Endothelial cell of umbilical vein (primary cell): ENCODE results near the gene LRRC8D. TPM values are rescaled to one million over a fixed set of nuclear protein-coding genes. Genes with fewer than 3 reads are reported as not detected.

ENCODE experiments used
- BruUV-seq: library from RNA; stranded (reverse); fragments of 400-500 nt; replicated peaks from 2 replicates; lab custom pipeline; 2021; lab: Mats Ljungman, UMichigan
- CTCF ChIA-PET: fragments of 300-600, 350-600 bp; sonication (Branson Sonifier 250); formaldehyde crosslinking; loops from one replicate; lab custom pipeline; 2021; ENCODE audit warnings: antibody characterized with exemption, inconsistent platforms; lab: Charles Lee
- POLR2A ChIA-PET: fragments of 300-600, 350-600 bp; sonication (Branson Sonifier 250); formaldehyde crosslinking; loops from one replicate; lab custom pipeline; 2021; ENCODE audit warnings: antibody characterized with exemption, inconsistent platforms; lab: Charles Lee
- DNase-seq: peaks from one replicate; pipeline ENCODE4 v3.0.0-alpha.2; 2011; ENCODE audit warnings: low read depth, low spot score
- FAIRE-seq: peaks from 2 replicates; lab custom pipeline; 2011; peaks lifted over from hg19 to GRCh38; lab: Jason Lieb, UNC
- H2AFZ ChIP-seq: 2 replicates; pipeline ENCODE4 v1.6.0; 2012; ENCODE audit warnings: low read depth, low read length, control low read depth, inconsistent platforms
- H3K27ac ChIP-seq: 2 replicates; pipeline ENCODE4 v1.5.1; 2011; ENCODE audit warnings: low read depth, mild to moderate bottlenecking, control low read depth, low read length, moderate library complexity; ENCODE audit not compliant: insufficient read depth
- H3K27me3 ChIP-seq, 2 experiments: 2 replicates each; pipeline versions ENCODE4 v1.6.0 to v1.6.1; 2011; ENCODE audit warnings: low read length in 2 of 2, mixed read lengths in 1 of 2; ENCODE audit not compliant: control insufficient read depth in 2 of 2, insufficient read depth in 2 of 2
- H3K36me3 ChIP-seq, 2 experiments: 2 replicates in 1 of 2; 3 replicates in 1 of 2; pipeline ENCODE4 v1.5.1; 2011; ENCODE audit warnings: low read length in 2 of 2, mild to moderate bottlenecking in 1 of 2, moderate library complexity in 1 of 2; ENCODE audit not compliant: control insufficient read depth in 2 of 2, insufficient read depth in 2 of 2; ENCODE audit errors: extremely low read depth in 1 of 2
- H3K4me1 ChIP-seq: 3 replicates; pipeline ENCODE4 v1.5.1; 2011; ENCODE audit warnings: mild to moderate bottlenecking, low read length; ENCODE audit not compliant: control insufficient read depth, insufficient read depth; ENCODE audit errors: extremely low read depth
- H3K4me2 ChIP-seq: 2 replicates; pipeline ENCODE4 v1.6.1; 2011; ENCODE audit warnings: low read length, control low read depth, mixed read lengths; ENCODE audit not compliant: insufficient read depth
- H3K4me3 ChIP-seq, 3 experiments: fragments of 200-600 bp in 1 of 3; sonication (generic), shearing (Covaris generic) in 1 of 3; replicated peaks in 1 of 3; 2 replicates each; pipeline ENCODE4 v1.5.1; 2011 to 2016; ENCODE audit warnings: control low read depth in 3 of 3, low read length in 3 of 3, mild to moderate bottlenecking in 2 of 3, inconsistent platforms in 1 of 3, low read depth in 1 of 3, moderate library complexity in 1 of 3; ENCODE audit not compliant: insufficient read depth in 1 of 3
- H3K79me2 ChIP-seq: 2 replicates; pipeline ENCODE4 v1.6.0; 2012; ENCODE audit warnings: low read length, inconsistent platforms; ENCODE audit not compliant: control insufficient read depth, insufficient read depth
- H3K9ac ChIP-seq: replicated peaks from 2 replicates; pipeline ENCODE3; 2011; ENCODE audit warnings: low read length, control low read depth; ENCODE audit not compliant: insufficient read depth; ENCODE audit errors: extremely low read depth
- H3K9me1 ChIP-seq: replicated peaks from 3 replicates; pipeline ENCODE4 v1.6.0; 2011; ENCODE audit warnings: mild to moderate bottlenecking, low read length; ENCODE audit not compliant: control insufficient read depth, insufficient read depth; ENCODE audit errors: extremely low read depth
- H3K9me3 ChIP-seq: replicated peaks from 2 replicates; pipeline ENCODE4 v1.5.1; 2012; ENCODE audit warnings: low read length, inconsistent platforms; ENCODE audit not compliant: control insufficient read depth, insufficient read depth
- H4K20me1 ChIP-seq: replicated peaks from 2 replicates; pipeline ENCODE3; 2011; ENCODE audit warnings: mild to moderate bottlenecking, low read length; ENCODE audit not compliant: control insufficient read depth, insufficient read depth; ENCODE audit errors: extremely low read depth
- CTCF ChIP-seq, 2 donors: IDR thresholded peaks; 1 replicate in 1 of 2; 2 replicates in 1 of 2; pipeline ENCODE4 v1.5.1; 2011; ENCODE audit warnings: low read length in 2 of 2, mild to moderate bottlenecking in 2 of 2, moderate library complexity in 2 of 2, control low read depth in 1 of 2, inconsistent platforms in 1 of 2, low read depth in 1 of 2; ENCODE audit not compliant: insufficient read depth in 1 of 2; ENCODE audit errors: extremely low read depth in 1 of 2
- EZH2 ChIP-seq: IDR thresholded peaks from 2 replicates; pipeline ENCODE4 v1.6.1; 2012; ENCODE audit warnings: borderline replicate concordance, low read depth, mild to moderate bottlenecking, moderate library complexity, low read length, inconsistent platforms; ENCODE audit not compliant: severe bottlenecking
- FOS ChIP-seq: IDR thresholded peaks from 2 replicates; pipeline ENCODE4 v1.6.1; 2011; ENCODE audit warnings: mild to moderate bottlenecking, low read length, moderate library complexity, borderline replicate concordance; ENCODE audit not compliant: insufficient read depth
- JUN ChIP-seq: IDR thresholded peaks from 2 replicates; pipeline ENCODE4 v1.6.1; 2011; ENCODE audit warnings: borderline replicate concordance, low read depth; ENCODE audit not compliant: insufficient read length, insufficient read depth
- POLR2A ChIP-seq: IDR thresholded peaks from 2 replicates; pipeline ENCODE4 v1.6.1; 2012; ENCODE audit warnings: low read depth, mild to moderate bottlenecking, control low read depth, low read length
- dilution Hi-C: fragments of 300-500 bp; cut with MboI; formaldehyde crosslinking; loops from one replicate; pipeline ENCODE4 v1.15.0; 2019; ENCODE audit warnings: low sequenced_read_pairs; ENCODE audit not compliant: extremely low pct_ligation_motif_present
- intact Hi-C: fragments of 100-400 bp; cut with micrococcal nuclease; formaldehyde crosslinking; loops from one replicate; pipeline ENCODE4 v1.10.0; 2022
- polyA plus RNA-seq, 4 experiments: library from polyadenylated mRNA; depleted of rRNA in 3 of 4; stranded (reverse) in 3 of 4; unstranded in 1 of 4; fragments of >200 nt; gene quantifications; 2 replicates each; pipeline versions ENCODE4 v1.2.1 to v1.2.3, GENCODE V29; 2011 to 2012; ENCODE audit warnings: missing spikeins in 1 of 4
- total RNA-seq: library from RNA; stranded (reverse); gene quantifications from 2 replicates; pipeline ENCODE4 v1.2.3, GENCODE V29; 2021

Gene LRRC8D
- total and polyA plus RNA-seq, 2 donors (not counting 3 experiments of a cell fraction or from before 2014, with no cell fraction given): 31.9 to 37.7 TPM

DNA sequence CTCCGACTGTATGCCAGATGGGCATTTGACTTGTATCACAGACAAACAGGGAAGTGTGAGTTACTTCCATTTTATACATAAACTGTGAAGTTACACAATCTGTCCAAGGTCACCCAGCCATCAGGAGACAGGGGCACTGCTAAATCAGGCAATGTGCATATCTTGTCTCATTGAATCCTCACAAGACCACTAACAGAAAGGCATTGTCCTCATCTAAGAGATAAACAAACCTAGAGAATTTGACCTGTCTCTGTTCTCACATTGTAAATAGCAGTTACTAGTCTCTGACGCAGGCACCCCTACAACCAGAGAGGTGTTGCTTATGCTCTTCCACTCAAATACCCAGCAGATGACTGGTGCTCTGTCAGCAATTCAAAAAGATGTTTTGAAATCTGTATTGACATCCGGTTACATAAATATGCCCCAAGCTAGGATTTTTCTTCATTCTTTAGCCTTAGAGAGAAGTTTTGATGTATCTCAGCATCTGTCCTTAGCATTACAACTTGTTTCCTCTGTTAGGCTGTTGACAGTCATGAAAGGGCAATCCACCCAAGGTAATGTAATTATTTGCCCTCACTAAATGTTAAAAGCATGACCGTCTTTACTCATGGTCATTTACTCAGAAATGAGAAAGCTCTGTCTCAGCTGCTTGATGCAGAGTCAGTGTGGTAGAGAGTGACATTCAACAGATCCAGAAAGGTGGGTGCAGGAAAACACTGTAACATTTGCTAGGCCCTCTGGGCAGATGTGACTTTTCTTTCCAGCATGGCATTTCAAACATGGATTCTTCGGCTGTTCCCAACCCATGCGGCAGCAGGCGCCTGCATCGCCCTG is 122.2 kb downstream of the LRRC8D start:
- H3K27ac ChIP-seq: no peak overlapping the region
- H3K4me3 ChIP-seq: no peak overlapping the region
- POLR2A ChIA-PET: no interaction called here
- dilution Hi-C loops (no loop called here), intact Hi-C loops (no loop called here)
- FAIRE-seq (no peak), DNase-seq (no peak)
- CTCF ChIA-PET: interaction anchor here (0.7 to 1.0 kb wide), 3 partner anchors 10 to 11 kb away, joined by 3 read pairs; no protein-coding TSS in a partner anchor
- H3K27me3 ChIP-seq: no peaks in the 10 kb centered on the region
- H3K9me1 ChIP-seq: no peaks in the 10 kb centered on the region
- H3K79me2 ChIP-seq: no peaks in the 10 kb centered on the region
- H3K9me3 ChIP-seq: no peaks in the 10 kb centered on the region
- no peaks in the 10 kb centered on the region for H3K36me3 ChIP-seq
- H2AFZ ChIP-seq: no peak overlapping the region
- H3K9ac ChIP-seq: no peak overlapping the region
- no TSS peak for BruUV-seq
- H4K20me1 ChIP-seq: no peaks in the 10 kb centered on the region
- no peaks in the 10 kb centered on the region for H3K4me1 ChIP-seq
- TF ChIP-seq FOS: no peak
- TF ChIP-seq JUN: no peak
- no peak for TF ChIP-seq POLR2A
- TF ChIP-seq CTCF (IDR thresholded peaks at IDR 0.05; ENCODE audit: extremely low read depth in 1 of 2, insufficient read depth in 1 of 2, low read depth in 1 of 2, low read length in 2 of 2): no peak
- no peak for TF ChIP-seq EZH2
- no peak overlapping the region for H3K4me2 ChIP-seq
